ENCODE measurements around the gene MBLAC2. TPM values are rescaled to one million over a fixed set of nuclear protein-coding genes. Genes with fewer than 3 reads are reported as not detected.

MBLAC2 gene
- total RNA-seq, 2 experiments from 2014 or later = 9.1 to 16.3 TPM

- Histone ChIP-seq H3K27ac (ENCODE audit: low read depth, low read length, poor library complexity, severe bottlenecking) (peak overlapping the region; percentile 90), H3K9me3 (ENCODE audit: low read length) (no peaks in the 10 kb centered on the region), H3K79me2 (ENCODE audit: insufficient read depth, low read depth, low read length) (peaks cover 36% of the 10 kb centered on the region; the same call in 1 of the 2 replicates), H3K4me3 (ENCODE audit: low read depth, low read length, poor library complexity, severe bottlenecking) (peak overlapping the region; percentile 83), H4K20me1 (ENCODE audit: insufficient read depth, low read length) (no peaks in the 10 kb centered on the region), H3K9me2 (ENCODE audit: insufficient read depth, low read length) (no peaks in the 10 kb centered on the region), H3K4me1 (ENCODE audit: insufficient read depth, low read length, poor library complexity, severe bottlenecking) (peaks cover 29% of the 10 kb centered on the region), H3K4me2 (ENCODE audit: low read length) (peak overlapping the region; percentile 89), H3K36me3 (ENCODE audit: insufficient read depth, low read length) (peaks cover 34% of the 10 kb centered on the region), H2AFZ (ENCODE audit: low read length) (peak overlapping the region; percentile 83; the same call in 1 of the 2 replicates)
- intact Hi-C loops (cut with micrococcal nuclease; ENCODE audit: unreplicated experiment) = loop anchor here (1.0 to 5.0 kb wide), 7 partner anchors 66 to 1746 kb away; partner anchors contain the start of genes ARRDC3, MBLAC2, MEF2C and POLR3G
- TF ChIP-seq EZH2phosphoT487 (IDR thresholded peaks at IDR 0.05; ENCODE audit: borderline replicate concordance, low read depth, low read length) (no peak), CTCF (conservative IDR thresholded peaks at IDR 0.05; ENCODE audit: low read length) (no peak)
- TSS peak; percentile 89 for BruUV-seq (replicated peaks)
- DNase-seq (ENCODE audit: low spot score) = peak; percentile 9
- ChIA-PET CTCF (ENCODE audit: unreplicated experiment) (no interaction called here), POLR2A (interaction anchor here (0.6 to 2.8 kb wide), 16 partner anchors 9 to 1734 kb away, joined by 3 to 25 read pairs (median 4); no protein-coding TSS in a partner anchor)
Observed at GRCh38 chr5:90408571-90409317, 65.8 kb downstream of the MBLAC2 start.

Other genes with a start within 250 kb of the MBLAC2 start
- gene CETN3, start 65.0 kb downstream of the MBLAC2 start, total RNA-seq (2014; rRNA removed; shearing (Covaris generic)) = 34.6 and 43.2 TPM in 2 replicates
- gene CETN3, start 65.0 kb downstream of the MBLAC2 start, total RNA-seq (2022) = 53.2 and 57.4 TPM in 2 replicates
- 9.9 and 14.6 TPM in 2 replicates for gene POLR3G, start 93 bp upstream of the MBLAC2 start, total RNA-seq (2014; rRNA removed; shearing (Covaris generic))
- 12.9 and 14.2 TPM in 2 replicates for gene POLR3G, start 93 bp upstream of the MBLAC2 start, total RNA-seq (2022)
- gene LYSMD3, start 54.8 kb upstream of the MBLAC2 start, total RNA-seq (2014; rRNA removed; shearing (Covaris generic)) = 5.7 and 9.5 TPM in 2 replicates
- 14.3 and 14.8 TPM in 2 replicates for gene LYSMD3, start 54.8 kb upstream of the MBLAC2 start, total RNA-seq (2022)
- 0.05 TPM in 1 of 2 replicates, not detected in the other for gene ADGRV1, start 84.0 kb upstream of the MBLAC2 start, total RNA-seq (2014; rRNA removed; shearing (Covaris generic))
- not detected in 2 replicates for gene ADGRV1, start 84.0 kb upstream of the MBLAC2 start, total RNA-seq (2022)

Data from OCI-LY7 (cell line).